ENCODE measurements around the gene PPP4R3A. TPM values are rescaled to one million over a fixed set of nuclear protein-coding genes. Genes with fewer than 3 reads are reported as not detected.
"Not testable (repeated sequence)": the region's sequence is repeated elsewhere in the genome, so short reads cannot be mapped to it uniquely, and the experiment has no call there.

The PPP4R3A gene
- total RNA-seq, 1 experiment from 2014 or later, result 39.9 TPM

- no peak for DNase-seq (ENCODE audit: low read depth)
Observed at GRCh38 chr14:91503000-91503504, 7.1 kb downstream of the PPP4R3A start.

GRCh38 chr14:91501951-91502930, 7.9 kb downstream of the PPP4R3A start:
- DNase-seq (ENCODE audit: low read depth), result no peak

- DNase-seq (ENCODE audit: low read depth), result no peak
Observed at GRCh38 chr14:91501348-91501747, 8.8 kb downstream of the PPP4R3A start.

DNA sequence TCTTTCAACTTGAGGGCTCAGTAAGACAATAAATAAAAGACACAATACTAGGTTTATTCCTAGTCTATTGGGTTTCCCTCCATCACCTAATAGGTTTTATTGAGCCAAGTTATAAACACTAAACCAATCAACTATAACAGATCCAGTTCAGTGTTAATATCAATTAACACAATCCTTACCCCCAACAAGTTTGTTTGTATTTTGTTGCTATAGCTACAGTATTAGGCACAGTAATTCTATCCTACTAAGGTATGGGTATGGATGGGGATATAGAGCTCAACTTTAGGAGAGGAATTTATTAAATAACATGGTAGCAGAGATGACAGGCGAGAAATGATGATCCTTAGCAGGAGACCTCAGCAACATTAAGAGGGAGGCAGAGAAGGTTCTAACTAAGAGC, 13.3 kb downstream of the PPP4R3A start:
- no peak for DNase-seq (ENCODE audit: low read depth)

DNA sequence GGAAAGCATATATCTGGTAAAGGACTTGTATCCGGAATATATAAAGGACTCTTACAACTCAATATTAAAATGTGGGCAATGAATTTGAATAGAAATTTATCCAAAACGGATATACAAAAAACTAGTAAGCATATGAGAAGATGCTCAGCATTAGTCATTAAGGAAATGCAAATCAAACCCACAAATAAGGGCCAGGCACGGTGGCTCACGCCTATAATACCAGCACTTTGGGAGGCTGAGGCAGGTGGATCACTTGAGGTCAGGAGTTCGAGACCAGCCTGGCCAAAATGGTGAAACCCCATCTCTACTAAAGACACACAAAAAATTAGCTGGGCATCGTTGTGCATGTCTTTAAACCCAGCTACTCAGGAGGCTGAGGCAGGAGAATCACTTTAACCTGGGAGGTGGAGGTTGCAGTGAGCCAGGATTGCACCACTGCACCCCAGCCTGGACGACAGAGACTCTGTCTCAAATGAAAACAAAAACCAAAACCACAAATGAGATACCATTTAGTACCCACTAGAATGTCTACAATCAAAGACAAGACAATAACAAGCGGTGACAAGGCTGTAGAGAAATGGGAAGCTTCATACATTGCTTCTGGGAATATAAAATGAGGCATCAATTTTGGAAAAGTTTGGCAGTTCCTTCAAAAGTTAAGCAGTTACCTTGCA, 15.6 kb downstream of the PPP4R3A start:
- not testable (repeated sequence) for DNase-seq (ENCODE audit: low read depth)

DNA sequence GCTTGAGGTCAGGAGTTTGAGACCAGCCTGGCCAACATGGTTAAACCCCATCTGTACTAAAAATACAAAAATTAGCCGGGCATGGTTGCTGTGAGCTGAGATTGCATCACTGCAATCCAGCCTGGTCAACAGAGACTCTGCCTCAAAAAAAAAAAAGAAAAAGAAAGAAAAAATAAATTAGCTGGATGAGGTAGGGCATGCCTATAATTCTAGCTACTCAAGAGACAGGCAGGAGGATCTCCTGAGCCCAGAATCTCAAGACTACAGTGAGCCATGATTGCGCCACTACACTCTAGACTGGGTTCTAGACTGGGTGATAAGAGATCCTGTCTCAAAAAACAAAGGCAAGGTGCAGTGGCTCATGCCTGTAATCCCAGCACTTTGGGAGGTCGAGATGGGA, 16.9 kb downstream of the PPP4R3A start:
- DNase-seq (ENCODE audit: low read depth), result no peak

GRCh38 chr14:91484744-91485143, 25.4 kb downstream of the PPP4R3A start:
- DNase-seq (ENCODE audit: low read depth), result no peak

DNA sequence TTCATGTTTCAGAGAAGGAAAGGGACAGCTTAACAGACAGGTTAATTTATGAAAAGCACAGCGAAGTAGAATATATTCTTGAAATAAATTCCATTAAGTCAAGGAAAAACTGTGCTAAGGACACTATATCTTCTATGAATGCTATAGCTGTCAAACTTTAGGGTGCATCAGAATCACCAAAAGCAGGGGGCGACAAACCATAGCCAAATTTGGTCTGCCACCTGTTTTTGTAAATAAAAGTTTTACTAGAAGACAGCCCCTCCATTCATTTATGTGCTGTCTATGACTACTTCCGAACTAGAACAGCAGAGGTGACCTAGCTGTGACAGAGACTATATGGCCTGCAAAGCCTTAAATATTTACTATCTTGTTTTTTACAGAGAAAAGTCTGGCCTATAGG, 25.9 kb downstream of the PPP4R3A start:
- no peak for DNase-seq (ENCODE audit: low read depth)

DNA sequence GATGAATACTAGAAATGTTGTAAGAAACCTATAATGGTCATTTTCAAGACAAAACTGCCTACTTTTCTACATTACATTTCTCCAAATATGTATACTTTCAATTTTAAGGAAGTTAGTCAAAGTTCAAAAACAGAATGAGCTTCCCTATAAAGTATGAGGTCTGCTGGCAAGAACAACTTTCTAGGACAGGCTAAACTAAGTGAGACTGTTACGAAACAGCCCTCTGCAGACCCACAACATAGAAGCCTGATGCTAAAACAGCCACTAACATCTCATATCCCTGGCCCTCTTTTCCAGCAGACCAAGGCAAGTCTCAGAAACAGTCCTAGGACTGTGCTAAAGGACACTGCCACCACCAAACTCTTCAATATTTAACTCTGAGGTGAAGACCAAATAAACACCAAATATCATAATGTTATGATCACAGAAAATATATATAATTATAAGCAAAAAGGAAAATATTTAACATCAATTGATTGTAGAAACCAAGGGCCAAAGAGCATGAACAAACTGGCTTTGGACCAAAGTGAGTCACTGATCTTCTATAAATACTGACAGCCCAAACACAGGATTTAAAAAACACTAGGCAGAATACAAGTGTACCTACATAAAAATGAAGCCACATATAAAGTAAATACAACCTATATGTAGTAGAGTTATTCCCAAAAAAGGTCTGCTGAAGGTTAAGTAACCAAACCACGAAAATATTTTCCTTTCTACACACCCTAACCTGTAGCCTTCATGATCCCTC, 27.7 kb downstream of the PPP4R3A start:
- DNase-seq (ENCODE audit: low read depth), result peak; percentile 8

- DNase-seq (ENCODE audit: low read depth), result no peak
Observed at GRCh38 chr14:91477388-91477787, 32.7 kb downstream of the PPP4R3A start.

GRCh38 chr14:91473046-91473445, 37.1 kb downstream of the PPP4R3A start:
- DNase-seq (ENCODE audit: low read depth), result no peak

DNA sequence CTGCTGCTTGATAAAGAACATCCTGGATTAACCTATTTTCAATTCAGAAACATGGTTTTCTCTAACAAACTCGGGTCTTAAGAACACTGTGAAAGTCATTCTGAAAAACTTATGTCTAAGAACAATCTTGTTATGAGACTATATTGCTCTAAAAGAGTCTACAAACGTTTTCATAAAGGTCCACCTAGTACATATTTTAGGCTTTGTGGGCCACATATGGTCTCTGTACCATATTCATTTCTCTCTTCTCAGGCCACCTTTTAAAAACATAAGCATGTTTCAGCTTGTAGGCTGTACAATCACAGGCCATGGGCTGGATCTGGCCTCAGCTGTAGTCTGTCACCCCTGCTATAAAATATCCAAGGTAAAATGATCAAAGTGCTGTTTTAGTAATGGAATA, 39.9 kb downstream of the PPP4R3A start:
- DNase-seq (ENCODE audit: low read depth), result no peak

GRCh38 chr14:91466192-91466591, 43.9 kb downstream of the PPP4R3A start:
- no peak for DNase-seq (ENCODE audit: low read depth)

DNA sequence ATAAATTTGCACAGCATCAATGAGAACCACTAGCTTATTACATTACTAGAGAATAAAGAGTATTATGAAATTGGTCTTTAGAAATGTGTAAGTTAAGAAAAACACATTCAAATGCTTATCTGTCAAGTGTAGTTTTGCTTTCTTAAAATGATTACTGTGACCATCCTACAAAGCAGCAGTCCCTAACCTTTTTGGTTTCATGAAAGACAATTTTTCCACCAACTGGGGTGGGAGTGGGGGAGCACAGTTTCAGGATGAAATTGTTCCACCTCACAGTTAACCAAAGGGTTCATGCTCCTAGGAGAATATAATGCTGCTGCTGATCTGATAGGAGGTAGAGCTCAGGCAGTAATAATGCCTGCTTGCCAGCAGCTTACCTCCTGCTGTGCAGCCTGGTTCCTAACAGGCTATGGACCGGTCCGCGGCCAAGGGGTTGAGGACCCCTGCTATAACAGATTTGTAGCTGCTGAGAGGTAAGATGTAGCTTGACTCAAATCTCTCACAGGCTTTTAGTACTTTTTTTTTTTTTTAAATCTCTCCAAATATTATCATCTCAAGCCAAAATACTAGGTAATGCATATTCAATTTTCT, 45.4 kb downstream of the PPP4R3A start:
- DNase-seq (ENCODE audit: low read depth), result no peak

- DNase-seq (ENCODE audit: low read depth), result no peak
Observed at GRCh38 chr14:91458612-91459011, 51.5 kb downstream of the PPP4R3A start.

- no peak for DNase-seq (ENCODE audit: low read depth)
Observed at GRCh38 chr14:91456283-91456682, 53.8 kb downstream of the PPP4R3A start.

DNA sequence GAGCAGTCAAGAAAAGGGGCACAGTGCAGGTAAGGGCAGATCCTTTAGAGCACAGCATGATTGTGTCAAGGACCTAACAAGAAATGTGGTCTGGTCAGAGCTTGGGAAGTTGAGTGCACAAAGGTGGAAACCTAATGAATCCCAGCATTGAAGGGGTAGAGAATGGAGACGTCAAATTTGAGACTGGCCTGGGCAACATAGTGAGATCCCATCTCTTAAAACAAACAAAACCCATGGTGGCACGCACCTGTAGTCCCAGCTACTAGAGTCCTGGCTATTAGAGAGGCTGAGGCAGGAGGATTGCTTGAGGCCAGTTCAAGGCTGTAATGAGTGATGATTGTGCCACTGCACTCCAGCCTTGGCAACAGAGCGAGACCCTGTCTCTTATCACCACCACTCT, 55.5 kb downstream of the PPP4R3A start:
- DNase-seq (ENCODE audit: low read depth), result no peak

GRCh38 chr14:91454155-91454554, 56.0 kb downstream of the PPP4R3A start:
- DNase-seq (ENCODE audit: low read depth), result no peak

- DNase-seq (ENCODE audit: low read depth), result no peak
Observed at GRCh38 chr14:91453744-91454143, 56.4 kb downstream of the PPP4R3A start.

DNA sequence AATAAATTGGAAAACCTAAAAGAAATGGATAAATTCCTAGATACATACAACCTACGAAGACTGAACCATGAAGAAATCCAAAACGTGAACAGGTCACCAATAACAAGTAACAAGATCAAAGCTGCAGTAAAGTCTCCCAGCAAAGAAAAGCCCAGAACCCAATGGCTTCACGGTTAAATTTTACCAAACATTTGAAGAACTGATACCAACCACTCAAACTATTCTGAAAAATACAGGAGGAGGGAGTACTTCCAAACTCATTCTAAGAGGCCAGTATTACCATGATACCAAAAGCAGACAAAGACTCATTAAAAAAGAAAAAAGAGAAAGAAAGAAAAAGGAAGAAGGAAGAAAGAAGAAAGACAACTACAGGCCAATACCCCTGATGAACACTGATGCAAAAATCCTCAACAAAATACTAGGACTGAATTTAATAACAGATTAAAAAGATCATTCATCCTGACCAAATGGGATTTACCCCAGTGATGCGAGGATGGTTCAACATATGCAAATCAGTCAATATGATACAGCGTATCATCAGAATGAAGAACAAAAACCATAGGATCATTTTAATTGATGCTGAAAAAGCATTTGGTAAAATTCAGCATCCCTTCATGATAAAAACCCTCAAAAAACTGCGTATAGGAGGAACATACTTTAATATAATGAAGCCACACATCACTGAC, 65.6 kb downstream of the PPP4R3A start:
- DNase-seq (ENCODE audit: low read depth), result no peak

- no peak for DNase-seq (ENCODE audit: low read depth)
Observed at GRCh38 chr14:91439345-91439744, 70.8 kb downstream of the PPP4R3A start.
